ENCODE measurements around the gene TBC1D21.

Gene TBC1D21

DNA sequence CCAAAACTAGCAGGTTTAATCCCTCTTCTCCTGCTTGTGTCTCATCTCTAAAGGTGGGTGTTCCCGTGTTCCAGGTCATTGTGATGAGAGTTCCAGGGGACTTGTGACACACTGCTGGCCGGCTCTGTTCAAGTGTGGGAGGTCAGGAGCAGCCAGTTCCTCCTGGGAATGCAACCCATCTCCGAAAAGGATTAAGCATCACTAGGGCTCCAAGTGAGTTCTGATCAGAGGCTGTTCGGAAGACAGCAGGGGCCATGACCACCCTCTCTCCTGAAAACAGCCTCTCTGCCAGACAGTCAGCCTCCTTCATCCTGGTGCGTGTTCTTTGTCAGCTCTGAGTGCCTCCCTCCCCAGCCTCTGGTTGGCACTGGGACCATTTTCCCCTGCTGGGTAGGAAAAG lies at the start of gene TBC1D21:
TBC1D21 (plus strand) TSS at position 109 of the 400 bp plus-strand sequence; CDS start at position 255, 146 bp downstream.
- no peak for DNase-seq

DNA sequence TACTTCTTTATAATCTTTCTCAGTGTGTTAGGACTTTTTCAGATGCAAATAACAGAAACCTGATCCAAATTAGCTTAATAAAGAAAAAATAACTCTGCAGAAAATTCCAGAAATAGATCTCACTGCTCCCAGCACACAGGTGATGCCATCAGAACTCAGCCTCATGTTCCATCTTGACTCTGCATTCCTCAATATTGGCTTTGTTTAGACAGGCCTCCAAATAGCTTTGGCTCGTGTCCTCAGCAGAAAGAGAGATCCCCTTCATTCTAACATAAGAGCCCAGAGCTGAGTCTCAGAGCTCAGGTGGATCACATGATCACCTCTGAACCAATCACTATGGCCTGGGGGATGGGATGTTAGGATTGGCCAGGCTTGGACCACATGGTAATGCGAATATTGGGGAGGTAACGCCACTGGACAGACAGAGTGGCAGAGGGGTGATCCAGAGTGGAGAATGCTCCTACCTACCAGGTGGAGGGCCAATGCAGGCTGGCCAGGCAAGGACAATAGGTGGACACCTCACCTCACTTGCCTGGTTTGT lies 46.6 kb upstream of the TBC1D21 start:
- no peak for DNase-seq

DNA sequence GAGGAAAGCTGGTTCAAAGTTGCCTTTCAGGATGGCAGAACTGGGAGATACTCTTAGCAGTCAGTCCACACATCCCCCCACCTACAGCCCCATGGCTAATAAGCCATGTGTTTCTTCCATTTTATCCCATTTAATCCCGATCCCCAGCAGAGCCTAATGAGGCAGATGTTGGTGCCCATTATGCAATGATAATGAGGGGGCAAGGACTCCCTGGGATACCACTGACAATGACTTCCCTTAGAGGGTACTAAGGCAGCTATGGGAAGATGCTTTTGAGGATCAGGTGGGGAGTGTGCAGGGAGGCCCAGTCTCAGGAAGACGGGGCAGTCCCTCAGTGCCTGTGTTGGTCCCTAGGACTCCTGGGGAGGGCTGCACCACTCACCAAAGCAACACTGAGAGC lies 43.8 kb upstream of the TBC1D21 start:
- DNase-seq = no peak

DNA sequence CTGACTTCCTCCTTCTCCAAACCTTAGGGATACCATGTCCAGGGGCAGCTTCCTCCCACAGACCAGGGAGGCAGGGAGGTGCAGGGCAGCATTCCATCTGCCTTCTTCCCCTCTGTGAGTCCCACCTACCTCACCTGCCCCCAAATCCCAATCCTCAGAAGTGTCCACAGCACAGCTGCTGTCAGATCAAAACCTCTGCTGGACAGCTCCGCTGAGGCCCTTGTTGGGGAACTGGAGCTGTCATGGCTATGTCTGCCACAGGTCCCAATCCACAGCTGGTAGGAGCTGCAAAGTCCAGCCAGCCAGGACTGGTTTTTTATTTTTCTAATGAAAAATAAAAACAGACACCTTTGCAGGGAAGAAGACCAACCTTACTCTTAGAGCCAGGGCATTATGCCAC lies 40.7 kb upstream of the TBC1D21 start:
- no peak for DNase-seq

DNA sequence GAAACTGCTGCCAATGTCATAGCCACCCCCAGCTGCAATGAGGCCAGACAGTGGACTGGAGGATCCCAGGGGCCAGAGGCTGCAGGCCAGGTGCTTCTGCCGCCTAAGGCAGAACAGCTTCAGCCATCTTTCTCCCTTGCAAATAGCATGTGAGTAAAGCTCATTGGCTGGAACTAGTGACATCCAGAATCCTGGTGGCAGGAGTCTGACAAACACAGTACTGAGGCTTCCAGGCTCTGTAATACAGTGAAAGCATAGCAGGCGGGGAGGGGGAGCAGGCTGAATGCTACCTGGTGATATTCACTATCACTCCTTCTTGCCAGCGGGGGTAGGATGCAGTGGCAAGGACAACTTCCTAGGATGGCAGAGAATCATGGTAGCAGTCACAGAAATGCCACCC lies 36.5 kb upstream of the TBC1D21 start:
- DNase-seq = no peak

DNA sequence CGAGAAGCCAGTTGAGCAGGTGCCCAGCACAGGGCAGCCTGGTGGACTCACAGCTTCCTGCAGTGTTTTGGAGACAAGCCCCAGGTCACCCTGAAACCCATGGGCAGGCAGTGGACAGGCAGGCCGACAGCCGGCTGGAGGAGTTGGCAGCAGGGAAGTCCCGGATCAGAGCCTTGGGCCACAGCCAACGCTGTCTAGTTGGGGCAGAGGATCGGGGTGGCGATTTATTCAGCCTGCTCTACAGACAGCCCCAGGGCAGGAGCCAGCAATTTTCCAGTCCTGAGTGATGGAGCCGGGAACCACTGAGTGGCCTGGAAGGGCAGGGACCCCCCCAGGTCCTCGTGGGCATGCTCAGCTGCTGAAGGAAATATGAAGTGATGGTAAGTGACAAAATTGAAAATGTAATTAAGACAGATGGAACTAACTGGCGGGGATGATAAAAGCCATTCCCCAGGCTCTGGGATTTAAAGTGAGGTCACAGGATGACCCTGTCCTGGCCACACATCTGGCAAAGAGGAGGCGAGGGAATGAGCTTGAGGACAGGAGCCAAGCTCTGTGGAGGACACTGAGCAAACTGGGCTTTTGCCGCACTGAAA lies 34.4 kb upstream of the TBC1D21 start:
- no peak for DNase-seq

- no peak for DNase-seq
Measured at GRCh38 chr15:73839699-73840377, 33.5 kb upstream of the TBC1D21 start.

- no peak for DNase-seq
Measured at GRCh38 chr15:73840771-73841170, 32.6 kb upstream of the TBC1D21 start.

DNA sequence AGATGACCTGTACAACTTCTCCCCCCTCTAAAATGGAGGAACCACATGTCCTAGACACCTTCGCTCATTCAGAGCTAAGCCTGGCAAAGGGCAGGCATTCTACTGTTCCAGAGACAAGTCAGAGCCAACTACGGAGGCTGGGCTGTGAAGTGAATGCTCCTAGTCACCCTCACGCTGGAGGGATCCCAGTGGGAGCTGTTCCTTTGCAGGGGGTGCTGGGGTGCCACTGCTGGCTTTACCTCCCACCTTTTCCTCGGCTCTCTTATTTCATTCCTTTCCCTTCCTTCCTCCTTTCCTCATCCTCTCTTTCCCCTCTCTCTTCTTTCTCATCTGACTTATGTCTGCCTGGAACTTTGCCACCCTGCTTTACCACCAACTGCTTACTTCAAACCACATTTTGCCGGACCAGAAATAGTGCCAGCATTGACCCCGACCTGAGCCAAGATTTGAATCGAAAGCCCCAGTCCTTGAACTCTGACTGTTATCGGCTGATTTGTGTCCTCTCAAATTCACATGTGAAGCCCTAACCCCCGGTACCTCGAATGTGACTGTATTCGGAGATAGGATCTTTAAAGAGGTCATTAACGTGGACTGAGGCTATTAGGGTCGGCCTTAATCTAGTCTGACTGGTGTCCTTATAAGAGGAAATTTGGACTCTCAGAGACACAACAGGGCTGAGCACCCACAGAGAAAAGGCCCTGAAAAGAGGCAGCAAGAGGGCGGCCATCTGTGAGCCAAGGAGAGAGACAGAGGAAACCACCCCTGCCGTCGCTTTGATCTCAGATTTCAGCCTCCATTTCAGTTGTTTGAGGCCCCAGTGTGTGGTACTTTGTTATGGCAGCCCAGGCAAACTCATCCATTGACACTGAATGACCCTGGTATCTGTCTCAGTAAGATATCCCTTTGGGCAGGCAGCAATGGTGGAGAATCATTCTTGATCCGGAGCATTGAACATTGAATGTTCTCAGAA lies 31.3 kb upstream of the TBC1D21 start:
- DNase-seq = no peak

GRCh38 chr15:73843787-73844186 lies 29.6 kb upstream of the TBC1D21 start:
- no peak for DNase-seq

GRCh38 chr15:73844356-73844755 lies 29.0 kb upstream of the TBC1D21 start:
- DNase-seq = no peak

- no peak for DNase-seq
Measured at GRCh38 chr15:73845507-73845906, 27.9 kb upstream of the TBC1D21 start.

DNA sequence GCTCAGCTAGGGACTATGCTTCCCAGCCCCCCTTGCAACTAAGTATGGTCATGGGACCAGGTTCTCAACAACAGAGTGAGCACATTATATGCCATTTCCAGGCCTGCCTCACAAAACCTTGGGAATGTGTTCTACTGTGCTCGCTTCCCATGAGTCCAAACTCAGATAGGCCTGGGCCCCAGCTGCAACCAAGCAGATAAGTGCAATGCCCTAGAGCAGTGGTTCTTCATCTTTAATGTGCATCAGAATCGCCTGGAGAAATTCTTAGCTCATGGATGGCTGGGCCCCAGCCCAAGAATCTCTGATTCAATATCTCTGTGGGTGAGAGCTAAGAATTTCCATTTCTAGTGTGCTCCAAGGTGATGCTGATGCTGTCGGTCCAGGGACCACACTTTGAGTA lies 27.5 kb upstream of the TBC1D21 start:
- DNase-seq = no peak

- DNase-seq = no peak
Measured at GRCh38 chr15:73849641-73850040, 23.7 kb upstream of the TBC1D21 start.

GRCh38 chr15:73850228-73850627 lies 23.1 kb upstream of the TBC1D21 start:
- DNase-seq = no peak

DNA sequence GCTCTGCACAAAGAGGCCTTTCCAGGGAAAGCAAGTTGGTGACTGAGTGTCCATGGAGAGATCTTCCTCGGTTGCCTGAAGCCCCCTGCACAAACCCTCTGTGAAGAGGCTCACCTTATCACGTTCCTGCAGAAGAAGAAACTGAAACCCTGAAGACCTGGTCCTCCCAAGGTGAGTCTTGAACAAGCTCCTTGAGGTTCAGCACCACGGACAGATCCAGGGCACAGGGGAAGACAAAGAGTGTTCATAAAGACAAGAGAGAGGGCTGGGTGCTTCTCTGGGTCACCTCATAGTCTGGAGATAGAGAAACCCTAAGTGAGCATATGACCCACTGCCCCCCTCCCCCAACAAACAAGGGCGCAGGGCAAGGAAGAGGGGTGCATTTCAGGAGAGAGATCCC lies 21.7 kb upstream of the TBC1D21 start:
- DNase-seq = peak; percentile 37

GRCh38 chr15:73852507-73852906 lies 20.9 kb upstream of the TBC1D21 start:
- no peak for DNase-seq

DNA sequence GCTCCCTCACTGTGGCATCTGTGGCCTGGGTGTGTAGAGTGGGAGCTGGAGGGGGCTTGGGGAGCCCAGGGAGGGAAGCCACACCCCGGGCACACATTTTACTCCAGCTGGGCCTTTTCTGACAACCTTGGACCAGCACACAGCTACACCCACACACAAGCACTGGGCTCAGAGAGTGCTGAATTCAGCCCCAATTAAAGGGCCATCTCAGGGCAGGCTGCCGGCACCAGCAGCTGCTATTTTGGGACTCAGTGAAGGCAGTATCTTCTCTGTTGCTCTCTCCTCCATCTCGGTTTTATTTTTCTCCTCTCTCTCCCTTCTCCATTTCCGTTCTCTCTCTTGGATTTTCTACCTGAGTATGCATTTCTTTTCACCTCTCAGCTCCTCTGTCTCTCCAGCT lies 19.1 kb upstream of the TBC1D21 start:
- no peak for DNase-seq

DNA sequence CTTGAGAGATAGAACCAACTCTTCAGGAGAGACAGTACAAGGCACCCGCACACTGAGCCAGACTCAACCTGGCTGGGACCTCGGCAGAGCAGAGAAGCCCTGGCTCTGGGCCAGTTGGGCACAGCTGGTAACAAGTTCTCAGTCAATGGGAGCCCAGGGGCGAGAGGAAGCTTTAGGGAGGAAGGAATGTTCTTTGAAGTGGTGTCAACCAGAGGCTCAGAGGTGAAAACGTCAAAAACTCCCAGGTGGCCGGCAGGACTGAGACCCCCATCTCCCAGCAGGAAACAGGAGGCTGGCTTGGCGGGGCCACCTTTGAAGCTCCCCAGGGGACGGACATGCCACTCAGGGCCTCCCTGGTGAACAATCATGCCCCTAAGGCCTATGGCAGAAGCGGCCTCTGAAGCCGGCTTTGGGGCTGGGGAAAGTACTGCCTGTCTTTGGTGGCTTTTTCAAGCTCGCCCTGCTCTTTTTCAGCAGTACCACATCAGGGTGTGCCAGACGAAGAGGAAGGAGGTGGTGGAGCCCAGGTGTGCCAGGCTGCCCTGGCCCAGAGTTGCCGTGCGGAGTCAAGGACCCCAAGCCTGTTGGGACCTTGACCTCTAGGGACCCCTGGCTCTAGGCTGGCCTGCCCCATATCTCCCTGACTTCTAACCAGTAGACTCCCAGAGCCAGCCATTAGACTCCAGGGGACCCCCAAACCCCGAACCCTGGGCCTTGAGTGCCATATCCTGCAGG lies 16.7 kb upstream of the TBC1D21 start:
- DNase-seq = no peak

GRCh38 chr15:73857193-73857920 lies 16.0 kb upstream of the TBC1D21 start:
- no peak for DNase-seq

- DNase-seq = no peak
Measured at GRCh38 chr15:73858062-73858461, 15.3 kb upstream of the TBC1D21 start.

- DNase-seq = no peak
Measured at GRCh38 chr15:73862276-73862675, 11.1 kb upstream of the TBC1D21 start.
